ENCODE data around the gene GSG1.

GSG1 gene

DNA sequence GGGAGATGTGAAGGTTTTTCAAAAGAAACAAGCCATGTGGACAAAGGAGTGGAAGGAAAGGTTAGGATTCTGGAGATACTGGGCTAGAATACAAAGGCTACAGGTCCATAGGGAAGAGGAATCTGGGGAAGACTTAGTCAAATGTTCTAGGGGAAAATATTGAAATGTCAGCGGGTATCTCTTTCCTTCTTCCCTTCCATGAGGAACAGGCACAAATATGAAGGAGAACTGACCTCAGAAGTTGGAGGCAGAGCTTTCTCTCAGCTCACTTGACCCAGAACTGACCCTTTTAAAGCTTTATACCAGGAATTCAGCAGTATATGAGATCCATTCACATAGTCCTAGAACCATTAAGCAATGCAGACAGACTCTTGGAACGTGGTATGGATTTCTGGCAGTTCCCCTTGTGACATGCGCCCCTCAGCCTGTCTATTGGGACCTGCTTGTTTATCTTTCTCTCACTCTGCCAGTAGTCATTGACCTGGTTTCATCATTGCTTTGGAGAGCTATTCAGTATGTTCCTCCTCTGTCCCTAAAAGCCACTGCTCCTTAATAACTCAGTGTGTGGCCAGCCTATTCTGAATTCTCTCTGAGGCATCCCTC is 43.0 kb upstream of the GSG1 start:
- DNase-seq (ENCODE audit: insufficient read length, low spot score) (no peak), FAIRE-seq (no peak)
- TF ChIP-seq, protein P1, sequence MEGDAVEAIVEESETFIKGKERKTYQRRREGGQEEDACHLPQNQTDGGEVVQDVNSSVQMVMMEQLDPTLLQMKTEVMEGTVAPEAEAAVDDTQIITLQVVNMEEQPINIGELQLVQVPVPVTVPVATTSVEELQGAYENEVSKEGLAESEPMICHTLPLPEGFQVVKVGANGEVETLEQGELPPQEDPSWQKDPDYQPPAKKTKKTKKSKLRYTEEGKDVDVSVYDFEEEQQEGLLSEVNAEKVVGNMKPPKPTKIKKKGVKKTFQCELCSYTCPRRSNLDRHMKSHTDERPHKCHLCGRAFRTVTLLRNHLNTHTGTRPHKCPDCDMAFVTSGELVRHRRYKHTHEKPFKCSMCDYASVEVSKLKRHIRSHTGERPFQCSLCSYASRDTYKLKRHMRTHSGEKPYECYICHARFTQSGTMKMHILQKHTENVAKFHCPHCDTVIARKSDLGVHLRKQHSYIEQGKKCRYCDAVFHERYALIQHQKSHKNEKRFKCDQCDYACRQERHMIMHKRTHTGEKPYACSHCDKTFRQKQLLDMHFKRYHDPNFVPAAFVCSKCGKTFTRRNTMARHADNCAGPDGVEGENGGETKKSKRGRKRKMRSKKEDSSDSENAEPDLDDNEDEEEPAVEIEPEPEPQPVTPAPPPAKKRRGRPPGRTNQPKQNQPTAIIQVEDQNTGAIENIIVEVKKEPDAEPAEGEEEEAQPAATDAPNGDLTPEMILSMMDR (IDR thresholded peaks at IDR 0.05; ENCODE audit: insufficient read depth, missing control alignments) = no peak

DNA sequence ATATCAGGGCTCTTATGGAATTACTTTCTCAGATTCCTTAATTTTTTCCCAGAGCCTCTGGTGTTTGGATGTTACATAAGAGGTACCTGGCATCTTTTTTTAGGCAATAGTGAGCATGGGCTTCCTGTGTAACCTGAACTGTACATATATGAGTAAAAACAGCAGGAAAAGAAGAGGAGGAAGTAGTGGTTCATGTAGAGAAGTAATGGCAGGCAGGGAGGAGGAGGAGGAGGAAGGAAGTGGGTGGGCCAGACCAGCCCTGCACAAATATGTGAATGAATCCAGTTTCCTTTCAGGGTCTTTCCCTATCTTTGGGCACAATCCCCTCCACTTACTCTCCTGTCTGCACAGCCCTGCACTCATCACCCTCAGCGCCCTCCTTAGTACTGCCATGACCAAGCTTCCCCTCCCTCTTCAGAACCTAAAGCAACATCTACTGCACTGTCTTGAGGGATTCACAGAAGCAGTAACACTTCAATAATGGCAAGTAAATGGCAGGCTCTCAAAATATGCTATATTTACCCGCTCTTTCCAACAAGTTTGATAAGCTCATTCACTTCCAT is 40.9 kb upstream of the GSG1 start:
- TF ChIP-seq, protein P1 (IDR thresholded peaks at IDR 0.05; ENCODE audit: insufficient read depth, missing control alignments) = no peak
- DNase-seq (ENCODE audit: insufficient read length, low spot score) (no peak), FAIRE-seq (no peak)

DNA sequence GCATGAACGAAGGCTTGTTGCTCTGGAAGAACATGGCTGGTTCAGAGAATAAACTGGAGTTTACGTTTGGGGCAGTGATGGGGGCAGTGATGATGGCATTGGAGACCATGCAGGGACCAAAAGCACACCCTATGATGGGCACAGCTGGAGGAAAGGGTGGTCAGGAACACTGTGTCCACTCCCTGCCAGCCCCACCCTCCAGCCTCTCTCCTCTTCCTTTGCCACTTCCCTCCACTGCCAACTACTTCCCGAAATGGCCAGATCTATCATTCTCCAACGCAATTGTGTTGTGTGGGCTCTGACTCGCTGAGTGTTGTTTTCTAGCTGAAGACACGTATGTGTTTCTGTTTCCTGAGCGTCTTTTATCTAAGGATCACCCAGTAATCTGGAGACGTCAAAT is 39.3 kb upstream of the GSG1 start:
- FAIRE-seq (no peak), DNase-seq (ENCODE audit: insufficient read length, low spot score) (no peak)
- TF ChIP-seq, protein P1 (IDR thresholded peaks at IDR 0.05; ENCODE audit: insufficient read depth, missing control alignments) = no peak

GRCh38 chr12:13141686-13142085 is 38.2 kb upstream of the GSG1 start:
- TF ChIP-seq, protein P1 (IDR thresholded peaks at IDR 0.05; ENCODE audit: insufficient read depth, missing control alignments) = no peak
- DNase-seq (ENCODE audit: insufficient read length, low spot score) (no peak), FAIRE-seq (no peak)

GRCh38 chr12:13135371-13136178 is 32.1 kb upstream of the GSG1 start:
- TF ChIP-seq, protein P1 (IDR thresholded peaks at IDR 0.05; ENCODE audit: insufficient read depth, missing control alignments) = no peak
- FAIRE-seq (no peak), DNase-seq (ENCODE audit: insufficient read length, low spot score) (no peak)

DNA sequence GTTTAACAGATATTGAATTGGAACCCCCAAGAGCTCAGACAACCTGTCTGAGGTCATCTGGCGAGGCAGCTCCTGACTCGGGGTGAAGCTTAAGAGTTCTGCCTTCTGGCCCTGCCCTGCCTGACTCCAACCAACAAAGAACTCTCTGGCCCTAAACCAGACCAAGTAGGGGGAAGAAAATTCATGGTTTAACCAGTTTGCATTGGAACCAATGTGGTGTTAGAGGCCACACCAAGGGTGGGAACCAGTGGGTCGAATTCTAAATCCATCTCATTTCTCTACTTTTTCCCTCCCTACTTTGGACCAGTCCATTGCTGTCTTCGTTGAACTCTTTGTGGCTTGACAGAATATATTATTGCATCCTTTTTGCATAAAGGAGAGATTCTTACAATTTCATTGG is 30.4 kb upstream of the GSG1 start:
- no peak for FAIRE-seq

More for the DNA sequence above, 30.4 kb upstream of the GSG1 start:
- TF ChIP-seq, protein P1 (IDR thresholded peaks at IDR 0.05; ENCODE audit: insufficient read depth, missing control alignments) = no peak
- DNase-seq (ENCODE audit: insufficient read length, low spot score) = no peak

Measured in D721Med (cell line).